ENCODE data around the gene R3HDML. TPM values are rescaled to one million over a fixed set of nuclear protein-coding genes. Genes with fewer than 3 reads are reported as not detected.

The R3HDML gene
- 0.03 TPM for polyA plus RNA-seq (2013, experiment 1 of 2)
- not detected for polyA plus RNA-seq (2013, experiment 2 of 2)

- H3K79me1 ChIP-seq (ENCODE audit: low read length), result no peaks in the 10 kb centered on the region
- H3K4me3 ChIP-seq (ENCODE audit: low read length), result no peak within 1 kb of the TSS
- no peak within 1 kb of the TSS for H4K5ac ChIP-seq (ENCODE audit: low read length)
- H2AK5ac ChIP-seq (ENCODE audit: low read length), result no peak within 1 kb of the TSS
- H3K9ac ChIP-seq (ENCODE audit: low read length), result no peak within 1 kb of the TSS
- H3K56ac ChIP-seq (ENCODE audit: low read length), result peak within 1 kb of the TSS; percentile 46
- H3K36me3 ChIP-seq (ENCODE audit: control insufficient read depth, insufficient read depth, low read length), result no peaks in the 10 kb centered on the region
- H3K4me1 ChIP-seq (ENCODE audit: control insufficient read depth, low read depth, low read length), result no peaks in the 10 kb centered on the region
- no peak within 1 kb of the TSS for H3K23ac ChIP-seq (ENCODE audit: low read length)
- H3K27ac ChIP-seq (ENCODE audit: low read depth, low read length), result no peak within 1 kb of the TSS
- H2BK15ac ChIP-seq (replicated peaks; ENCODE audit: low read depth), result no peak within 1 kb of the TSS
- no peak within 1 kb of the TSS for H2BK120ac ChIP-seq (ENCODE audit: low read depth, low read length)
- H3K79me2 ChIP-seq (ENCODE audit: control insufficient read depth, insufficient read depth, low read length), result no peaks in the 10 kb centered on the region
- no peak within 1 kb of the TSS for H3K4me2 ChIP-seq (ENCODE audit: low read length)
- no peak within 1 kb of the TSS for H2BK5ac ChIP-seq (ENCODE audit: low read length)
- no peak within 1 kb of the TSS for H3K4ac ChIP-seq (ENCODE audit: low read depth, low read length)
- no CpG with 5 or more reads among the region's 16 CpGs for WGBS (ENCODE audit: extremely low coverage, insufficient coverage, low lambda C conversion rate)
- no peak for DNase-seq
- H3K27me3 ChIP-seq (ENCODE audit: insufficient read depth, low read length, poor library complexity), result no peaks in the 10 kb centered on the region
- no peak within 1 kb of the TSS for H3K18ac ChIP-seq (ENCODE audit: low read length)
- H4K8ac ChIP-seq (ENCODE audit: low read depth, low read length), result no peak within 1 kb of the TSS
Observed at GRCh38 chr20:44336725-44337380, at the start of gene R3HDML. Gene R3HDML (plus strand): TSS chr20:44337043. CDS start chr20:44337158, 115 bp downstream.

GRCh38 chr20:44287272-44288097 lies 49.4 kb upstream of the R3HDML start:
- H4K5ac ChIP-seq (ENCODE audit: low read length), result no peak overlapping the region

GRCh38 chr20:44288252-44288651 lies 48.6 kb upstream of the R3HDML start:
- Histone ChIP-seq H2BK5ac (ENCODE audit: low read length) (no peak overlapping the region), H3K79me1 (ENCODE audit: low read length) (no peaks in the 10 kb centered on the region), H3K4ac (ENCODE audit: low read depth, low read length) (no peak overlapping the region), H3K56ac (ENCODE audit: low read length) (no peak overlapping the region), H2AK5ac (ENCODE audit: low read length) (no peak overlapping the region), H3K23ac (ENCODE audit: low read length) (no peak overlapping the region), H2BK120ac (ENCODE audit: low read depth, low read length) (no peak overlapping the region), H3K4me3 (ENCODE audit: low read length) (no peak overlapping the region), H3K36me3 (ENCODE audit: control insufficient read depth, insufficient read depth, low read length) (no peaks in the 10 kb centered on the region), H3K4me2 (ENCODE audit: low read length) (no peak overlapping the region), H2BK15ac (replicated peaks; ENCODE audit: low read depth) (no peak overlapping the region), H3K9ac (ENCODE audit: low read length) (no peak overlapping the region), H3K27me3 (ENCODE audit: insufficient read depth, low read length, poor library complexity) (no peaks in the 10 kb centered on the region), H3K27ac (ENCODE audit: low read depth, low read length) (no peak overlapping the region), H4K8ac (ENCODE audit: low read depth, low read length) (no peak overlapping the region), H3K18ac (ENCODE audit: low read length) (no peak overlapping the region), H4K5ac (ENCODE audit: low read length) (no peak overlapping the region), H3K4me1 (ENCODE audit: control insufficient read depth, low read depth, low read length) (no peaks in the 10 kb centered on the region), H3K79me2 (ENCODE audit: control insufficient read depth, insufficient read depth, low read length) (no peaks in the 10 kb centered on the region)
- WGBS (ENCODE audit: extremely low coverage, insufficient coverage, low lambda C conversion rate), result no CpG with 5 or more reads among the region's 3 CpGs
- peak; percentile 25 for DNase-seq

More at GRCh38 chr20:44287272-44288097, 49.4 kb upstream of the R3HDML start:
- DNase-seq, result no peak
- Histone ChIP-seq H3K27ac (ENCODE audit: low read depth, low read length) (no peak overlapping the region), H3K56ac (ENCODE audit: low read length) (no peak overlapping the region), H3K4me1 (ENCODE audit: control insufficient read depth, low read depth, low read length) (no peaks in the 10 kb centered on the region), H3K9ac (ENCODE audit: low read length) (no peak overlapping the region), H2BK15ac (replicated peaks; ENCODE audit: low read depth) (no peak overlapping the region), H3K23ac (ENCODE audit: low read length) (no peak overlapping the region), H3K4ac (ENCODE audit: low read depth, low read length) (no peak overlapping the region), H3K79me1 (ENCODE audit: low read length) (no peaks in the 10 kb centered on the region), H3K4me2 (ENCODE audit: low read length) (no peak overlapping the region), H2BK120ac (ENCODE audit: low read depth, low read length) (no peak overlapping the region), H3K27me3 (ENCODE audit: insufficient read depth, low read length, poor library complexity) (no peaks in the 10 kb centered on the region), H2BK5ac (ENCODE audit: low read length) (no peak overlapping the region), H3K18ac (ENCODE audit: low read length) (no peak overlapping the region), H2AK5ac (ENCODE audit: low read length) (no peak overlapping the region), H3K4me3 (ENCODE audit: low read length) (no peak overlapping the region), H4K8ac (ENCODE audit: low read depth, low read length) (no peak overlapping the region), H3K79me2 (ENCODE audit: control insufficient read depth, insufficient read depth, low read length) (no peaks in the 10 kb centered on the region), H3K36me3 (ENCODE audit: control insufficient read depth, insufficient read depth, low read length) (no peaks in the 10 kb centered on the region)
- WGBS (ENCODE audit: extremely low coverage, insufficient coverage, low lambda C conversion rate), result no CpG with 5 or more reads among the region's 5 CpGs

GRCh38 chr20:44291754-44292153 lies 45.1 kb upstream of the R3HDML start:
- Histone ChIP-seq H2BK5ac (ENCODE audit: low read length) (no peak overlapping the region), H4K8ac (ENCODE audit: low read depth, low read length) (no peak overlapping the region), H3K23ac (ENCODE audit: low read length) (no peak overlapping the region), H3K4me3 (ENCODE audit: low read length) (no peak overlapping the region), H3K4ac (ENCODE audit: low read depth, low read length) (no peak overlapping the region), H2BK120ac (ENCODE audit: low read depth, low read length) (no peak overlapping the region), H3K4me2 (ENCODE audit: low read length) (no peak overlapping the region), H2AK5ac (ENCODE audit: low read length) (no peak overlapping the region), H3K56ac (ENCODE audit: low read length) (no peak overlapping the region), H3K27me3 (ENCODE audit: insufficient read depth, low read length, poor library complexity) (no peaks in the 10 kb centered on the region), H2BK15ac (replicated peaks; ENCODE audit: low read depth) (no peak overlapping the region), H3K79me1 (ENCODE audit: low read length) (no peaks in the 10 kb centered on the region), H3K18ac (ENCODE audit: low read length) (no peak overlapping the region), H4K5ac (ENCODE audit: low read length) (no peak overlapping the region), H3K79me2 (ENCODE audit: control insufficient read depth, insufficient read depth, low read length) (no peaks in the 10 kb centered on the region), H3K27ac (ENCODE audit: low read depth, low read length) (no peak overlapping the region), H3K36me3 (ENCODE audit: control insufficient read depth, insufficient read depth, low read length) (no peaks in the 10 kb centered on the region), H3K9ac (ENCODE audit: low read length) (no peak overlapping the region), H3K4me1 (ENCODE audit: control insufficient read depth, low read depth, low read length) (no peaks in the 10 kb centered on the region)
- WGBS (ENCODE audit: extremely low coverage, insufficient coverage, low lambda C conversion rate), result no CpG with 5 or more reads among the region's 7 CpGs
- peak; percentile 19 for DNase-seq

GRCh38 chr20:44296011-44296410 lies 40.8 kb upstream of the R3HDML start:
- no peak overlapping the region for H2BK15ac ChIP-seq (replicated peaks; ENCODE audit: low read depth)
- no peak overlapping the region for H2BK120ac ChIP-seq (ENCODE audit: low read depth, low read length)
- H3K36me3 ChIP-seq (ENCODE audit: control insufficient read depth, insufficient read depth, low read length), result no peaks in the 10 kb centered on the region
- H3K18ac ChIP-seq (ENCODE audit: low read length), result no peak overlapping the region
- H2BK5ac ChIP-seq (ENCODE audit: low read length), result no peak overlapping the region
- no CpG with 5 or more reads among the region's 7 CpGs for WGBS (ENCODE audit: extremely low coverage, insufficient coverage, low lambda C conversion rate)
- no peak overlapping the region for H2AK5ac ChIP-seq (ENCODE audit: low read length)
- H3K4me2 ChIP-seq (ENCODE audit: low read length), result no peak overlapping the region
- H3K23ac ChIP-seq (ENCODE audit: low read length), result no peak overlapping the region
- no peak overlapping the region for H3K9ac ChIP-seq (ENCODE audit: low read length)
- no peaks in the 10 kb centered on the region for H3K79me2 ChIP-seq (ENCODE audit: control insufficient read depth, insufficient read depth, low read length)
- no peak for DNase-seq
- H4K5ac ChIP-seq (ENCODE audit: low read length), result no peak overlapping the region
- no peak overlapping the region for H3K56ac ChIP-seq (ENCODE audit: low read length)
- no peak overlapping the region for H3K4me3 ChIP-seq (ENCODE audit: low read length)
- no peak overlapping the region for H4K8ac ChIP-seq (ENCODE audit: low read depth, low read length)
- H3K4me1 ChIP-seq (ENCODE audit: control insufficient read depth, low read depth, low read length), result no peaks in the 10 kb centered on the region
- H3K27ac ChIP-seq (ENCODE audit: low read depth, low read length), result no peak overlapping the region
- no peaks in the 10 kb centered on the region for H3K27me3 ChIP-seq (ENCODE audit: insufficient read depth, low read length, poor library complexity)
- no peaks in the 10 kb centered on the region for H3K79me1 ChIP-seq (ENCODE audit: low read length)
- no peak overlapping the region for H3K4ac ChIP-seq (ENCODE audit: low read depth, low read length)
